ENCODE data around the gene SCNM1. TPM values are rescaled to one million over a fixed set of nuclear protein-coding genes. Genes with fewer than 3 reads are reported as not detected.
A peak's percentile ranks its signal among the peaks of the same experiment; 100 is the strongest.

Gene SCNM1
- total and polyA plus RNA-seq, 9 of the 15 experiments (the other 6 are each of a cell fraction or from before 2014, with no cell fraction given), result 17.2 to 204 (median 63.0) TPM

GRCh38 chr1:151196292-151196800 is 30.4 kb downstream of the SCNM1 start (continued):
- TF ChIP-seq MYNN (IDR thresholded peaks at IDR 0.05), result no peak
- no peak for TF ChIP-seq MYNN (CRISPR knock-in tag; IDR thresholded peaks at IDR 0.05)
- TF ChIP-seq JUND (IDR thresholded peaks at IDR 0.05; ENCODE audit: borderline replicate concordance, low read depth, low read length), result no peak
- TF ChIP-seq JUND (tag; IDR thresholded peaks at IDR 0.05; ENCODE audit: borderline replicate concordance, low read depth, low read length), result no peak
- peak; percentile 47 to 78 (median 60); a peak in 5 of 6 replicates for TF ChIP-seq CTCF (IDR thresholded peaks at IDR 0.05 in 2 of 3, conservative IDR thresholded peaks at IDR 0.05 in 1 of 3; ENCODE audit: insufficient read depth in 2 of 3, low read depth in 1 of 3, low read length in 3 of 3)
- TF ChIP-seq CC2D1A (IDR thresholded peaks at IDR 0.05), result peak; percentile 41; the same call in 1 of the 2 replicates
- no peak for TF ChIP-seq TAL1 (IDR thresholded peaks at IDR 0.05)
- TF ChIP-seq ZFP36 (IDR thresholded peaks at IDR 0.05; ENCODE audit: low read depth, low read length, partially characterized antibody), result no peak
- no peak for TF ChIP-seq ZNF395 (CRISPR knock-in tag; IDR thresholded peaks at IDR 0.05)
- no peak for TF ChIP-seq MCM3 (IDR thresholded peaks at IDR 0.05)
- no peak for TF ChIP-seq SIN3A (IDR thresholded peaks at IDR 0.05; ENCODE audit: borderline replicate concordance in 2 of 2, control insufficient read depth in 1 of 2, low read depth in 2 of 2, low read length in 2 of 2)
- no peak for TF ChIP-seq KDM5B (IDR thresholded peaks at IDR 0.05; ENCODE audit: insufficient replicate concordance, low read depth, low read length)
- no peak for TF ChIP-seq U2AF2 (optimal IDR thresholded peaks at IDR 0.05; ENCODE audit: low read depth, low read length)
- no peak for TF ChIP-seq ETV6 (IDR thresholded peaks at IDR 0.05; ENCODE audit: borderline replicate concordance in 1 of 2, low read depth in 2 of 2, low read length in 1 of 2)
- no peak for TF ChIP-seq ETV6 (CRISPR knock-in tag; IDR thresholded peaks at IDR 0.05; ENCODE audit: borderline replicate concordance)
- TF ChIP-seq ZNF3 (CRISPR knock-in tag; IDR thresholded peaks at IDR 0.05), result no peak
- 0 out of 2 replicates have a peak, but pooled peaks have one; percentile 51 for TF ChIP-seq DPF2 (IDR thresholded peaks at IDR 0.05)
- TF ChIP-seq CBX3 (IDR thresholded peaks at IDR 0.05; ENCODE audit: borderline replicate concordance in 1 of 2, low read length in 2 of 2), result 0 out of 3 replicates have a peak, but pooled peaks of 1 of the 2 experiments have one; percentile 38
- TF ChIP-seq HIVEP1 (CRISPR knock-in tag; IDR thresholded peaks at IDR 0.05), result no peak
- TF ChIP-seq HDAC2 (IDR thresholded peaks at IDR 0.05), result 0 out of 2 replicates have a peak, but pooled peaks have one; percentile 34
- no peak for TF ChIP-seq ZNF217 (CRISPR knock-in tag; IDR thresholded peaks at IDR 0.05)
- TF ChIP-seq AFF1 (IDR thresholded peaks at IDR 0.05; ENCODE audit: low read depth in 1 of 2, partially characterized antibody in 2 of 2), result peak in 1 of 2 experiments; percentile 40
- TF ChIP-seq CBFB (CRISPR knock-in tag; IDR thresholded peaks at IDR 0.05), result no peak
